Brain microvascular endothelial cell (primary cell): ENCODE results near the gene KLK13.
A peak's percentile ranks its signal among the peaks of the same experiment; 100 is the strongest.

Experiments
- DNase-seq: peaks from one replicate; pipeline ENCODE4 v3.0.0-alpha.2; 2020
- H3K27ac ChIP-seq: fragments of 250-450 bp; sonication (Bioruptor Pico); 2 replicates; pipeline ENCODE4 v1.5.1; 2020; ENCODE audit warnings: mild to moderate bottlenecking, moderate library complexity
- H3K27me3 ChIP-seq: fragments of 250-450 bp; sonication (Bioruptor Pico); replicated peaks from 2 replicates; pipeline ENCODE4 v1.5.1; 2020; ENCODE audit warnings: mild to moderate bottlenecking
- H3K36me3 ChIP-seq: fragments of 250-450 bp; sonication (Bioruptor Pico); replicated peaks from 2 replicates; pipeline ENCODE4 v1.5.1; 2020; ENCODE audit warnings: mild to moderate bottlenecking
- H3K4me3 ChIP-seq: 2 replicates; pipeline ENCODE4 v1.5.1; 2011; ENCODE audit warnings: low read depth, mild to moderate bottlenecking, control low read depth, low read length, moderate library complexity
- CTCF ChIP-seq: IDR thresholded peaks from 2 replicates; pipeline ENCODE4 v1.5.1; 2011; ENCODE audit warnings: low read depth, mild to moderate bottlenecking, moderate library complexity, low read length, control low read depth, inconsistent platforms; ENCODE audit errors: missing control alignments
- in situ Hi-C: cut with HindIII; loops from 2 replicates; pipeline ENCODE4 v1.10.0; 2017; ENCODE audit warnings: low sequenced_read_pairs, low pct_ligation_motif_present

Gene KLK13

GRCh38 chr19:51096473-51097165 is 31.7 kb upstream of the KLK13 start:
- TF ChIP-seq CTCF, result peak; percentile 40
- Histone ChIP-seq H3K4me3 (no peak overlapping the region), H3K36me3 (peaks cover 7% of the 10 kb centered on the region), H3K27me3 (no peaks in the 10 kb centered on the region), H3K27ac (no peak overlapping the region)
- in situ Hi-C loops, result no loop called here
- DNase-seq, result no peak

GRCh38 chr19:51094696-51095279 is 29.9 kb upstream of the KLK13 start:
- Histone ChIP-seq H3K27ac (no peak overlapping the region), H3K36me3 (peaks cover 5% of the 10 kb centered on the region), H3K4me3 (no peak overlapping the region), H3K27me3 (no peaks in the 10 kb centered on the region)
- peak; percentile 77 for TF ChIP-seq CTCF
- DNase-seq, result no peak
- in situ Hi-C loops, result no loop called here

GRCh38 chr19:51093510-51094345 is 28.8 kb upstream of the KLK13 start:
- no peaks in the 10 kb centered on the region for H3K27me3 ChIP-seq
- no peak overlapping the region for H3K4me3 ChIP-seq
- no peak overlapping the region for H3K27ac ChIP-seq
- in situ Hi-C loops, result no loop called here
- no peak for TF ChIP-seq CTCF
- no peak for DNase-seq
- H3K36me3 ChIP-seq, result peaks cover 5% of the 10 kb centered on the region

- Histone ChIP-seq H3K36me3 (peaks cover 2% of the 10 kb centered on the region), H3K27me3 (no peaks in the 10 kb centered on the region), H3K4me3 (no peak overlapping the region), H3K27ac (no peak overlapping the region)
- no peak for TF ChIP-seq CTCF
- in situ Hi-C loops, result no loop called here
- DNase-seq, result no peak
Observed at GRCh38 chr19:51093101-51093500, 28.2 kb upstream of the KLK13 start.

GRCh38 chr19:51091895-51092873 is 27.3 kb upstream of the KLK13 start:
- H3K4me3 ChIP-seq, result no peak overlapping the region
- H3K27me3 ChIP-seq, result no peaks in the 10 kb centered on the region
- no peaks in the 10 kb centered on the region for H3K36me3 ChIP-seq
- in situ Hi-C loops, result no loop called here
- DNase-seq, result no peak
- no peak overlapping the region for H3K27ac ChIP-seq
- TF ChIP-seq CTCF, result no peak
